Subcutaneous adipose tissue (tissue), 4 donors: Measurements from ENCODE around the gene ZFP36. TPM values are rescaled to one million over a fixed set of nuclear protein-coding genes. Genes with fewer than 3 reads are reported as not detected.

Experiments
- CTCF ChIP-seq: fragments of 450-650 bp; IDR thresholded peaks from one replicate; pipeline ENCODE4 v1.5.1; 2016; ENCODE audit warnings: low read depth, mild to moderate bottlenecking, control low read depth, antibody characterized with exemption, moderate library complexity
- total RNA-seq, 4 donors: library from RNA; depleted of rRNA; stranded (reverse); fragments of >200 nt; gene quantifications; one replicate each; pipeline ENCODE4 v1.1.0, GENCODE V29; 2016

ZFP36 gene
- total RNA-seq, 4 donors from 2014 or later: 76.9 to 156 (median 95.5) TPM

DNA sequence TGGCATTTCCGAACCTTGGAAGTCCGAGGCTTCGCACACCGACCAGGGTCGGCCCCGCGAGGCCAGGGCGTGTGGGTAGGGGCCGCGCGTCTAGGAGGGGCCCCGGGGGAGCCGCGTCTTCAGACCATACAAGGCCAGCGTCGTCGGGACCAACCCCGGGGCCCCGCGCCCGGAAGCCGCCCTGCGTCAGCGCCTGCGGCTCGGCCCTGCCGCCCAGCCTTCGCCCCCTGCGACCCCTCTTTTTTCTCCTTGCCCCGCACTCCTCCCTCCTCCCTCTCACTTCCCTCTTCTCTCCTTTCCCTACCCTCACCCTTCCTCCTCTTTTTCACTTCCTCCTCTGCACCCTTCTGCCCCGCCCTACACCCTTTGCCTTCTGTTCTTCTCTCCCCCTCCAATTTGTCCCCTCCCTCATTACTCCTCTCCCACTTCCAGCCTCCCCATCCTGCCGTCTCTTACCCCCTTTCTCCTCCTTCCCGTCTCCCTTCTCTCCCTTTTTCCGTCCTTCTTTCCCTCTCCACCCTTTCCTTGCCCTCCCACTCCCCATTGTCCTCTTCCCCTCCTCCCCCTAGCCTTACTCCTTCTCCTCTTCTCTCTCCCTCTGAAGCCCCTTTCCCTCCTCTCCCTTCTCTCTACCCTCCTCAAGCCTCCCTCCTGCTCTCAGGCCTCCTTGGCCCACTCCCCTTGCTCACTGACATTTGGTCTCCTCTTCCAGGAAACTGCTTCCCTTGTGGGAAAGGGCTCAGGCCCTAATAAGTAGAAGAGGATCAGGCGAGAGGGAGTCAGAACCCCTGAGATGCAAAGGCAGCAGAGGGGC is 3.6 kb downstream of the ZFP36 start:
- TF ChIP-seq CTCF: no peak

DNA sequence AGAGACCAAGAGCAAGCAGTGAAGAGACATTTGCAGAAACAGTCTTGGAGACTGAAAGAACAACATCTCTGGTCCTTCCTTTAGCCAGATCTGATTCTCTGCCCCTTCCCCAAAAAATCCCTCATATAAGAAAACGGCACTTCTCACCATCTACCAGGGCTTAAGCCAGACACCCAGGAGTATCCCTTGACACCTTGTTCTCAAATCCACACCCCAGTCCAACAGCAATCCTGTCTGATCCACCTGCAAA is 4.1 kb downstream of the ZFP36 start:
- no peak for TF ChIP-seq CTCF

- no peak for TF ChIP-seq CTCF
These were observed 4.6 kb downstream of the ZFP36 start for GRCh38 chr19:39411081-39411831.

DNA sequence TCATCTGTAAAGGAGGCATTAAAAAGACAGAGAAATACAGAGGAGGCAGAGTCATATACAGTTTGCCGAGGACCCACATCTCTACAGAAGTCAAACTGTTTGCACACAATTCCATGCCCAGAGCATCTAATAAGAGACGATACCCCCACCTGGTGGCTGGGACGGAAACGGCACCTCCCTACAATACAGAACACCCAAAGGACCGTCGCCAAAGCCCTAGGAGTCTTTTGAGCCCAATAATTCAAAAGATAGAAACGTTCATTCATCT is 5.1 kb downstream of the ZFP36 start:
- no peak for TF ChIP-seq CTCF

DNA sequence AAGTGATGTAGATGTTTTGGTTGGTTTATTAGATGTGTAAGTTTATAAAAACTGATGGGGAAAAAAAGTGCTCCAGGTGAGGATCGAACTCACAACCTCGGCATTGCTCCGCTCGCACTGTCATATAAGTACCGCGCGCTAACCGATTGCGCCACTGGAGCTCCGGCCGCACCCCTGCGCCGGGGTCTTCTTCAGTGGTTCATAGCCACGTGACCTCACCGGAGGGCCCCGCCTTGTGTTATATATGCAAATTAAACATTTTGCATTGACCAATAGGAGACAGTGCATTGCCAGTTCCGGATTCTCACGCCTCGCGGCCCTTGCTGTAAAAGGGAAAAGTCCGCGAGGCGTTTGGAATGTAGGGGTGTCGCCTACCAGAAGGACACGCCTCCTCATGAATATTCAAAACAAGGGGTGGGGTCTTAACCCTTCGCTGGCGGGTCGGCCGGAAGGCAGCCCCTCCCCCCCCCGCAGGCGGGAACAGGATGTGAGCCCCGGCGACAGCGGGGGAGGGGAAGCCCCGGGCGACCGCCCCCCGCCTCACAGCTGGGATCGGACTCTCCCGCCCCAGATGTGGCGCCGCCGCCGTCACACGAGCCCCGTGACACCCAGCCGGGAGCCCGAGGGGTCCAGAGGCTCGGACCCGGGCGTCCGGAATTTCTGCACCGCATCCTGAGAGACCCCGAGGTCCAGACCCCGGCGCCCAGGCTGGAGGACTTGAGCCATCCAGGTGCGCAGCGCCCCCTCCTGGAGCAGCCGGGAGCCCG is 5.6 kb downstream of the ZFP36 start, which contains the start of gene PLEKHG2:
Gene PLEKHG2 (plus strand): TSS at position 570 of the 767 bp plus-strand sequence. CDS start 1,418 bp downstream, outside the sequence.
- TF ChIP-seq CTCF: no peak

- TF ChIP-seq CTCF: no peak
These were observed 6.2 kb downstream of the ZFP36 start for GRCh38 chr19:39412867-39413271.

GRCh38 chr19:39413272-39413910 is 6.7 kb downstream of the ZFP36 start:
- no peak for TF ChIP-seq CTCF
